ENCODE measurements around the gene JDP2. TPM values are rescaled to one million over a fixed set of nuclear protein-coding genes. Genes with fewer than 3 reads are reported as not detected.

JDP2 gene
- total and polyA plus RNA-seq, 2 donors (not counting 1 experiment from before 2014, with no cell fraction given) = 7.9 to 17.9 TPM

GRCh38 chr14:75452324-75452723 is 24.5 kb downstream of the JDP2 start:
- POLR2A ChIA-PET = no interaction called here

More at GRCh38 chr14:75452324-75452723, 24.5 kb downstream of the JDP2 start:
- Mint-ChIP-seq H3K4me1 (peaks cover 10% of the 10 kb centered on the region), H3K9me3 (ENCODE audit: insufficient read depth) (no peaks in the 10 kb centered on the region), H3K27me3 (no peaks in the 10 kb centered on the region), H3K27ac (no peak overlapping the region), H3K4me3 (no peak overlapping the region)
- Histone ChIP-seq H3K9ac (ENCODE audit: low read length) (no peak overlapping the region), H4K20me1 (ENCODE audit: control insufficient read depth, insufficient read depth, low read length, poor library complexity, severe bottlenecking) (no peaks in the 10 kb centered on the region), H3K4me3 (ENCODE audit: control extremely low read depth in 1 of 5, extremely low read depth in 1 of 5, insufficient read depth in 1 of 5, low read depth in 2 of 5, low read length in 4 of 5) (no peak overlapping the region), H3K79me2 (ENCODE audit: control insufficient read depth, insufficient read depth, low read length) (peaks cover 2% of the 10 kb centered on the region), H2AFZ (ENCODE audit: insufficient read depth, low read depth, low read length, poor library complexity, severe bottlenecking) (no peak overlapping the region), H3K27ac (ENCODE audit: low read length in 2 of 2) (no peak overlapping the region), H3K36me3 (replicated peaks in 1 of 2; ENCODE audit: control extremely low read depth in 1 of 2, control insufficient read depth in 1 of 2, extremely low read depth in 1 of 2, insufficient read depth in 2 of 2, low read length in 1 of 2) (peaks cover 0 to 5% of the 10 kb centered on the region in 2 experiments), H3K4me2 (replicated peaks; ENCODE audit: low read depth, low read length, poor library complexity, severe bottlenecking) (no peak overlapping the region), H3K27me3 (replicated peaks in 1 of 4; ENCODE audit: control extremely low read depth in 1 of 4, control insufficient read depth in 3 of 4, insufficient read depth in 4 of 4, low read length in 3 of 4) (no peaks in the 10 kb centered on the region), H3K4me1 (ENCODE audit: control insufficient read depth in 2 of 2, insufficient read depth in 2 of 2, low read length in 2 of 2) (peaks cover 0 to 9% of the 10 kb centered on the region in 2 donors), H3K9me3 (ENCODE audit: control extremely low read depth in 1 of 3, control insufficient read depth in 2 of 3, insufficient read depth in 1 of 3, low read length in 2 of 3) (no peaks in the 10 kb centered on the region)
- CTCF ChIA-PET = interaction anchor here (0.7 to 3.3 kb wide), 2 partner anchors 144 to 148 kb away, joined by 3 to 30 read pairs; no protein-coding TSS in a partner anchor
- WGBS (ENCODE audit: insufficient coverage) = 89% methylated on average over 2 of the region's 4 CpGs
- no peak for DNase-seq
- no peak for TF ChIP-seq EZH2 (IDR thresholded peaks at IDR 0.05; ENCODE audit: borderline replicate concordance, insufficient read depth, low read depth, low read length, poor library complexity, severe bottlenecking)
- TF ChIP-seq CTCF (IDR thresholded peaks at IDR 0.05) = no peak
- intact Hi-C loops (cut with micrococcal nuclease) = no loop called here
- ATAC-seq (ENCODE audit: low read depth) = no peak

All from B cell (primary cell).